Measurements from ENCODE around the gene CD38.

The CD38 gene

GRCh38 chr4:15781427-15782095 lies 3.4 kb downstream of the CD38 start:
- H3K27me3 ChIP-seq (ENCODE audit: control insufficient read depth in 3 of 3, insufficient read depth in 3 of 3, low read depth in 1 of 3, low read length in 3 of 3), result peaks cover 4 to 54% (median 19%) of the 10 kb centered on the region in 3 experiments
- no peak overlapping the region for H2BK15ac ChIP-seq (ENCODE audit: low read length)
- H2BK120ac ChIP-seq (ENCODE audit: low read depth, low read length), result no peak overlapping the region

GRCh38 chr4:15783676-15784075 lies 5.5 kb downstream of the CD38 start:
- Histone ChIP-seq H3K14ac (ENCODE audit: low read length) (no peak overlapping the region), H3K36me3 (replicated peaks in 1 of 2; ENCODE audit: control insufficient read depth in 2 of 2, insufficient read depth in 2 of 2, low read length in 2 of 2) (no peaks in the 10 kb centered on the region)

More at GRCh38 chr4:15781427-15782095, 3.4 kb downstream of the CD38 start:
- Histone ChIP-seq H2BK12ac (ENCODE audit: low read length) (no peak overlapping the region), H3K36me3 (replicated peaks in 1 of 2; ENCODE audit: control insufficient read depth in 2 of 2, insufficient read depth in 2 of 2, low read length in 2 of 2) (no peaks in the 10 kb centered on the region), H3K27ac (replicated peaks; ENCODE audit: low read length) (no peak overlapping the region), H3K4me1 (ENCODE audit: control insufficient read depth in 2 of 2, insufficient read depth in 1 of 2, low read depth in 1 of 2, low read length in 2 of 2) (peaks cover 0 to 8% of the 10 kb centered on the region in 2 donors), H3K4me3 (ENCODE audit: low read length in 2 of 2) (no peak overlapping the region), H3K9ac (ENCODE audit: low read depth, low read length, poor library complexity) (no peak overlapping the region), H2BK5ac (ENCODE audit: low read length) (no peak overlapping the region), H3K4ac (ENCODE audit: low read length) (no peak overlapping the region), H3K23ac (ENCODE audit: low read depth, low read length, poor library complexity) (no peak overlapping the region), H2AK5ac (ENCODE audit: low read depth, low read length) (no peak overlapping the region), H2AFZ (ENCODE audit: low read length) (no peak overlapping the region), H3K4me2 (ENCODE audit: insufficient read depth, low read length, poor library complexity, severe bottlenecking) (no peak overlapping the region), H3K18ac (ENCODE audit: low read length) (no peak overlapping the region), H4K91ac (ENCODE audit: low read depth, low read length, poor library complexity) (no peak overlapping the region), H3K14ac (ENCODE audit: low read length) (no peak overlapping the region), H3K79me1 (ENCODE audit: low read depth, low read length) (peaks cover 1% of the 10 kb centered on the region), H3K9me3 (replicated peaks in 1 of 2; ENCODE audit: control insufficient read depth in 2 of 2, insufficient read depth in 1 of 2, low read depth in 1 of 2, low read length in 2 of 2) (no peaks in the 10 kb centered on the region), H4K8ac (ENCODE audit: low read depth, low read length) (no peak overlapping the region)
- DNase-seq (ENCODE audit: low spot score), result no peak
- no CpG with 5 or more reads among the region's 6 CpGs for whole genome bisulfite sequencing, 2 donors (ENCODE audit: extremely low coverage in 2 of 2, insufficient read length in 2 of 2, insufficient replicate concordance in 1 of 2)

GRCh38 chr4:15784959-15785634 lies 7.0 kb downstream of the CD38 start:
- whole genome bisulfite sequencing, 2 donors (ENCODE audit: extremely low coverage in 2 of 2, insufficient read length in 2 of 2, insufficient replicate concordance in 1 of 2), result no CpG with 5 or more reads among the region's 5 CpGs

More at GRCh38 chr4:15783676-15784075, 5.5 kb downstream of the CD38 start:
- no peak overlapping the region for H2AK5ac ChIP-seq (ENCODE audit: low read depth, low read length)
- DNase-seq (ENCODE audit: low spot score), result no peak
- no peak overlapping the region for H3K18ac ChIP-seq (ENCODE audit: low read length)
- H3K23ac ChIP-seq (ENCODE audit: low read depth, low read length, poor library complexity), result no peak overlapping the region
- H2BK12ac ChIP-seq (ENCODE audit: low read length), result no peak overlapping the region
- no CpG with 5 or more reads among the region's 4 CpGs for WGBS, 2 donors (ENCODE audit: extremely low coverage in 2 of 2, insufficient read length in 2 of 2, insufficient replicate concordance in 1 of 2)
- peaks cover 0 to 2% of the 10 kb centered on the region in 2 donors for H3K9me3 ChIP-seq (replicated peaks in 1 of 2; ENCODE audit: control insufficient read depth in 2 of 2, insufficient read depth in 1 of 2, low read depth in 1 of 2, low read length in 2 of 2)
- no peak overlapping the region for H3K4me3 ChIP-seq (ENCODE audit: low read length in 2 of 2)
- H2BK15ac ChIP-seq (ENCODE audit: low read length), result no peak overlapping the region
- peaks cover 2 to 34% (median 11%) of the 10 kb centered on the region in 3 experiments for H3K27me3 ChIP-seq (ENCODE audit: control insufficient read depth in 3 of 3, insufficient read depth in 3 of 3, low read depth in 1 of 3, low read length in 3 of 3)
- no peak overlapping the region for H4K91ac ChIP-seq (ENCODE audit: low read depth, low read length, poor library complexity)
- no peak overlapping the region for H2BK120ac ChIP-seq (ENCODE audit: low read depth, low read length)
- no peak overlapping the region for H3K4ac ChIP-seq (ENCODE audit: low read length)
- no peak overlapping the region for H2AFZ ChIP-seq (ENCODE audit: low read length)
- H3K4me2 ChIP-seq (ENCODE audit: insufficient read depth, low read length, poor library complexity, severe bottlenecking), result no peak overlapping the region
- no peak overlapping the region for H3K27ac ChIP-seq (replicated peaks; ENCODE audit: low read length)
- H3K79me1 ChIP-seq (ENCODE audit: low read depth, low read length), result no peaks in the 10 kb centered on the region
- H2BK5ac ChIP-seq (ENCODE audit: low read length), result no peak overlapping the region
- H3K4me1 ChIP-seq (ENCODE audit: control insufficient read depth in 2 of 2, insufficient read depth in 1 of 2, low read depth in 1 of 2, low read length in 2 of 2), result peaks cover 0 to 5% of the 10 kb centered on the region in 2 donors
- no peak overlapping the region for H4K8ac ChIP-seq (ENCODE audit: low read depth, low read length)
- no peak overlapping the region for H3K9ac ChIP-seq (ENCODE audit: low read depth, low read length, poor library complexity)

GRCh38 chr4:15786743-15787142 lies 8.6 kb downstream of the CD38 start:
- Histone ChIP-seq H3K27ac (replicated peaks; ENCODE audit: low read length) (no peak overlapping the region), H3K4me2 (ENCODE audit: insufficient read depth, low read length, poor library complexity, severe bottlenecking) (no peak overlapping the region), H3K79me1 (ENCODE audit: low read depth, low read length) (no peaks in the 10 kb centered on the region), H4K8ac (ENCODE audit: low read depth, low read length) (no peak overlapping the region), H2BK5ac (ENCODE audit: low read length) (no peak overlapping the region), H2AFZ (ENCODE audit: low read length) (no peak overlapping the region), H3K4me3 (ENCODE audit: low read length in 2 of 2) (peak overlapping the region in 1 of 2 donors; percentile 67), H2BK15ac (ENCODE audit: low read length) (no peak overlapping the region), H2BK12ac (ENCODE audit: low read length) (no peak overlapping the region), H3K14ac (ENCODE audit: low read length) (no peak overlapping the region), H3K18ac (ENCODE audit: low read length) (no peak overlapping the region), H3K27me3 (ENCODE audit: control insufficient read depth in 3 of 3, insufficient read depth in 3 of 3, low read depth in 1 of 3, low read length in 3 of 3) (peaks cover 0 to 4% (median 0%) of the 10 kb centered on the region in 3 experiments), H3K4me1 (ENCODE audit: control insufficient read depth in 2 of 2, insufficient read depth in 1 of 2, low read depth in 1 of 2, low read length in 2 of 2) (no peaks in the 10 kb centered on the region), H3K4ac (ENCODE audit: low read length) (no peak overlapping the region), H3K9me3 (replicated peaks in 1 of 2; ENCODE audit: control insufficient read depth in 2 of 2, insufficient read depth in 1 of 2, low read depth in 1 of 2, low read length in 2 of 2) (peaks cover 3 to 6% of the 10 kb centered on the region in 2 donors), H2AK5ac (ENCODE audit: low read depth, low read length) (peak overlapping the region; percentile 68), H3K36me3 (replicated peaks in 1 of 2; ENCODE audit: control insufficient read depth in 2 of 2, insufficient read depth in 2 of 2, low read length in 2 of 2) (no peaks in the 10 kb centered on the region), H4K91ac (ENCODE audit: low read depth, low read length, poor library complexity) (no peak overlapping the region), H3K23ac (ENCODE audit: low read depth, low read length, poor library complexity) (no peak overlapping the region), H3K9ac (ENCODE audit: low read depth, low read length, poor library complexity) (no peak overlapping the region), H2BK120ac (ENCODE audit: low read depth, low read length) (no peak overlapping the region)
- no peak for DNase-seq (ENCODE audit: low spot score)
- no CpG with 5 or more reads among the region's 26 CpGs for WGBS, 2 donors (ENCODE audit: extremely low coverage in 2 of 2, insufficient read length in 2 of 2, insufficient replicate concordance in 1 of 2)

More at GRCh38 chr4:15784959-15785634, 7.0 kb downstream of the CD38 start:
- Histone ChIP-seq H3K23ac (ENCODE audit: low read depth, low read length, poor library complexity) (no peak overlapping the region), H3K9me3 (replicated peaks in 1 of 2; ENCODE audit: control insufficient read depth in 2 of 2, insufficient read depth in 1 of 2, low read depth in 1 of 2, low read length in 2 of 2) (peaks cover 3 to 6% of the 10 kb centered on the region in 2 donors), H2BK12ac (ENCODE audit: low read length) (no peak overlapping the region), H2BK120ac (ENCODE audit: low read depth, low read length) (no peak overlapping the region), H3K36me3 (replicated peaks in 1 of 2; ENCODE audit: control insufficient read depth in 2 of 2, insufficient read depth in 2 of 2, low read length in 2 of 2) (no peaks in the 10 kb centered on the region), H3K14ac (ENCODE audit: low read length) (no peak overlapping the region), H3K4me3 (ENCODE audit: low read length in 2 of 2) (no peak overlapping the region), H2BK5ac (ENCODE audit: low read length) (no peak overlapping the region), H4K91ac (ENCODE audit: low read depth, low read length, poor library complexity) (no peak overlapping the region), H3K79me1 (ENCODE audit: low read depth, low read length) (no peaks in the 10 kb centered on the region), H3K27ac (replicated peaks; ENCODE audit: low read length) (no peak overlapping the region), H3K4me1 (ENCODE audit: control insufficient read depth in 2 of 2, insufficient read depth in 1 of 2, low read depth in 1 of 2, low read length in 2 of 2) (no peaks in the 10 kb centered on the region), H4K8ac (ENCODE audit: low read depth, low read length) (no peak overlapping the region), H2AFZ (ENCODE audit: low read length) (no peak overlapping the region), H3K4ac (ENCODE audit: low read length) (no peak overlapping the region), H2BK15ac (ENCODE audit: low read length) (no peak overlapping the region), H3K9ac (ENCODE audit: low read depth, low read length, poor library complexity) (no peak overlapping the region), H3K27me3 (ENCODE audit: control insufficient read depth in 3 of 3, insufficient read depth in 3 of 3, low read depth in 1 of 3, low read length in 3 of 3) (peaks cover 0 to 20% (median 0%) of the 10 kb centered on the region in 3 experiments), H3K18ac (ENCODE audit: low read length) (no peak overlapping the region), H3K4me2 (ENCODE audit: insufficient read depth, low read length, poor library complexity, severe bottlenecking) (no peak overlapping the region), H2AK5ac (ENCODE audit: low read depth, low read length) (no peak overlapping the region)
- no peak for DNase-seq (ENCODE audit: low spot score)
